Articular chondrocyte of knee joint (primary cell): ENCODE results near the gene ADGRB2. TPM values are rescaled to one million over a fixed set of nuclear protein-coding genes. Genes with fewer than 3 reads are reported as not detected.

Source experiments
- small RNA-seq: library from RNA; depleted of rRNA; stranded (forward); fragments of <200 nt; gene quantifications from one replicate; pipeline ENCODE3, GENCODE V24; 2012
- total RNA-seq: library from RNA; depleted of rRNA; stranded (reverse); fragments of >200 nt; gene quantifications from 2 replicates; pipeline ENCODE4 v1.2.3, GENCODE V29; 2012

Gene ADGRB2
- total RNA-seq: 4.4 and 7.0 TPM in 2 replicates

GRCh38 chr1:31764312-31765040 is at the start of gene ADGRB2:
TSS of gene ADGRB2 (minus strand) at chr1:31764340. CDS start at chr1:31757221, 7,119 bp downstream.

DNA sequence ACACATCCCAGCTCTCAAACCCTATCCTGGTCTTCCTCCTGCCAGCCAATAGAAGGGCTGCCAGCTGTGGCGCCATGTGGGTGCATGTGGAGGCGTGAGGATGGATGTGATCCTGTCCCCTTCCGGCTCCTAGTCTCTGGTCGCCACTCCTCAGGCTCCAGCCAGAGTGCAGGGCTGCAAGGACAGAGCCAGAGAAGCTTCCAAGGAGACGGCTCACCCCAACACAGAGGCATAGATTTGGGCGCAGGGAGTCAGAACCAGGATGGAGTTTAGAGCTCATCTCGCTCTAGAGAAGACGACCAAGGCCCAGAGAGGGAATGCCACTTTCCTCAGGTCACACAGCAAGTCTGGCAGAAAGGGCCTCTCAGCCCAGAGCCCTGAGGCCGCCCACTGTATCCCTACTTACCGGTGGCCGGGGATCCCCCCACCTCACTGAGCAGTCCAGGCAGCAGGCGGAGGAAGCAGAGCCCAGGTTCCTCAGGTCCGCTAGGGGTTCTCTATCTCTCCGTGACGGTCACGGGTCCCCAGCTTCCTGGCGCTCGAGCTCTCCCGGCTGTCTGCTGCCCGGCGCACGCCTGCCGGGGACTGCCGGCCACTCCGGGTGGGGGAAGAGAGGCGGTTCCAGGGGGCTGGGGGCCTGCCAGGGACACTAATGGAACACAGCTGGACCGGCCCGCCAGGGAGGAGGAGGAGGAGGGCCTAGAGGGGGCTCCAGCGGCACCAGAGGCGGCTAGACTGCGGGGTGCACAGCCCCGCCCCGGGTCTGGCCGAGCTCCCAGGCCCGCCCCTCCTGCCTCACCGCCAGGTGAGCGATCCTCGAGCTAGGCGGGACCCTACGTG is 60.5 kb downstream of the ADGRB2 start, which contains the start of gene COL16A1:
COL16A1 (minus strand) TSS at position 587 of the 840 bp plus-strand sequence. CDS start 1,824 bp downstream, outside the sequence.

Small RNAs within 50 kb of the gene (small RNA-seq; reads per million reads assigned to genes)
- gene MIR4254: not detected

Other genes with a start within 250 kb of the ADGRB2 start
- gene TINAGL1, start 187.8 kb downstream of the ADGRB2 start, total RNA-seq: 25.0 and 31.8 TPM in 2 replicates
- gene HCRTR1, start 146.7 kb downstream of the ADGRB2 start, total RNA-seq: not detected in 2 replicates
- gene PEF1, start 119.5 kb downstream of the ADGRB2 start, total RNA-seq: 70.0 and 73.6 TPM in 2 replicates
- gene COL16A1, start 60.3 kb downstream of the ADGRB2 start, total RNA-seq: 101 and 130 TPM in 2 replicates
- gene SPOCD1, start 51.7 kb upstream of the ADGRB2 start, total RNA-seq: 44.3 and 48.9 TPM in 2 replicates
- 967 and 989 TPM in 2 replicates for gene PTP4A2, start 174.0 kb upstream of the ADGRB2 start, total RNA-seq
- 62.9 and 71.6 TPM in 2 replicates for gene KHDRBS1, start 249.5 kb upstream of the ADGRB2 start, total RNA-seq